ENCODE measurements around the gene CYLD.

DNA sequence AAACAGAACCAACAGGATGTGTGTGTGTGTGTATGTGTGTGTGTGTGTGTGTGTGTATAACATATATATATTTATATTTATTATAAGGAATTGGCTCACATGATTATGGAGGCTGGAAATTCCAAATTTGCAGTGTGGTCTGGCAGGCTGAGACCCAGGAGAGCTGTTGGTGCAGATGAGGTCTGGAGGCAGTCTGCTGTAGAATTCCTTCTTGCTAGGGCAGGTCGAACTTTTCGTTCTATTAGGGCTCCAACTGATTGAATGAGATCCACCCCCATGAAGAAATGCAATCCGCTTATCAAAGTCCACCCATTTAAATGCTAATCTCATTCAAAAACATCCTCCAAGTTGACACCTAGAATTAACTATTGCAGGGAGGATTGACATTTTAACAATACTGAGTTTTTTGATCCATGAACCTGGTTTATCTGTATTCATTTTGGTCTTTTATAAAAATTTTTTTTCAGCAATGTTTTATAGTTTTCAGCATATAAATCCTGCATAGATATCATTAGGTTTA, 85.0 kb downstream of the CYLD start:
- TF ChIP-seq CTCF (IDR thresholded peaks at IDR 0.05; ENCODE audit: low read length) (no peak), EZH2 (optimal IDR thresholded peaks at IDR 0.05; ENCODE audit: low read depth, low read length) (no peak)

All from MM.1S (cell line).